Testis (tissue), 2 donors: ENCODE results near the gene RAB8A.

Experiments
- CTCF ChIP-seq, 3 experiments: fragments of 450-650 bp in 2 of 3; fragments of 200-600 bp in 1 of 3; sonication (generic) in 1 of 3; IDR thresholded peaks; one replicate each; pipeline ENCODE4 v1.5.1; 2016 to 2019; ENCODE audit warnings: antibody characterized with exemption in 3 of 3, mild to moderate bottlenecking in 2 of 3, moderate library complexity in 1 of 3
- POLR2A ChIP-seq: fragments of 450-650 bp; IDR thresholded peaks from one replicate; pipeline ENCODE4 v1.6.1; 2017; ENCODE audit warnings: antibody characterized with exemption, mild to moderate bottlenecking, moderate library complexity

GRCh38 chr19:16159655-16160054 is 48.0 kb downstream of the RAB8A start:
- no peak for TF ChIP-seq CTCF (IDR thresholded peaks at IDR 0.05)
- no peak for TF ChIP-seq POLR2A
